HEK293 (cell line): ENCODE measurements around the gene TAS1R3.
A peak's percentile ranks its signal among the peaks of the same experiment; 100 is the strongest.

ENCODE experiments used
- CTCF ChIA-PET: fragments of 350-600 bp; formaldehyde crosslinking; extraction: SDS; loops from one replicate; lab custom pipeline; 2021; ENCODE audit warnings: antibody characterized with exemption; lab: Yijun Ruan, JAX
- POLR2A ChIA-PET: fragments of 300-600 bp; formaldehyde crosslinking; extraction: SDS; loops from one replicate; lab custom pipeline; 2020; ENCODE audit warnings: antibody characterized with exemption, inconsistent platforms; lab: Yijun Ruan, JAX
- H3K27ac ChIP-seq: fragments of 200-500 bp; sonication (Bioruptor generic); 2 replicates; pipeline ENCODE4 v1.5.1; 2014; ENCODE audit warnings: low read depth, low read length, control low read depth, inconsistent platforms; ENCODE audit errors: extremely low read depth
- H3K36me3 ChIP-seq, 2 experiments: fragments of 200-500 bp in 1 of 2; sonication (Bioruptor generic) in 1 of 2; 1 replicate in 1 of 2; 2 replicates in 1 of 2; pipeline ENCODE4 v1.5.1; 2014 to 2017; ENCODE audit warnings: inconsistent platforms in 2 of 2, low read length in 2 of 2; ENCODE audit not compliant: control insufficient read depth in 2 of 2, insufficient read depth in 1 of 2
- H3K4me1 ChIP-seq: fragments of 200-500 bp; sonication (Bioruptor generic); 2 replicates; pipeline ENCODE4 v1.5.1; 2014; ENCODE audit warnings: mild to moderate bottlenecking, low read length, inconsistent platforms; ENCODE audit not compliant: control insufficient read depth, insufficient read depth
- H3K4me3 ChIP-seq: 2 replicates; pipeline ENCODE4 v1.5.1; 2011; ENCODE audit warnings: low read depth, mild to moderate bottlenecking, control low read depth, low read length, moderate library complexity
- H3K9me3 ChIP-seq: fragments of 200-500 bp; sonication (Bioruptor generic); 2 replicates; pipeline ENCODE4 v1.5.1; 2014; ENCODE audit warnings: low read depth, low read length, inconsistent platforms; ENCODE audit not compliant: control insufficient read depth, insufficient read depth
- GLIS2 ChIP-seq: fragments of 450-650 bp; formaldehyde crosslinking; IDR thresholded peaks from 2 replicates; pipeline ENCODE4 v1.5.1; 2016; ENCODE audit warnings: missing biosample characterization, missing genetic modification characterization
- KLF1 ChIP-seq: fragments of 450-650 bp; formaldehyde crosslinking; IDR thresholded peaks from 2 replicates; pipeline ENCODE4 v1.5.1; 2016; ENCODE audit warnings: missing biosample characterization, missing genetic modification characterization
- KLF10 ChIP-seq: fragments of 450-650 bp; IDR thresholded peaks from 2 replicates; pipeline ENCODE4 v1.5.1; 2018; ENCODE audit warnings: missing biosample characterization, mild to moderate bottlenecking, missing genetic modification characterization
- KLF8 ChIP-seq: fragments of 450-650 bp; formaldehyde crosslinking; IDR thresholded peaks from 2 replicates; pipeline ENCODE4 v1.5.1; 2016; ENCODE audit warnings: missing biosample characterization, missing genetic modification characterization
- KLF9 ChIP-seq: fragments of 450-650 bp; formaldehyde crosslinking; IDR thresholded peaks from 2 replicates; pipeline ENCODE4 v1.5.1; 2016; ENCODE audit warnings: missing biosample characterization, missing genetic modification characterization, low read depth
- SCRT1 ChIP-seq: fragments of 450-650 bp; formaldehyde crosslinking; IDR thresholded peaks from 2 replicates; pipeline ENCODE4 v1.5.1; 2016; ENCODE audit warnings: missing biosample characterization, missing genetic modification characterization, borderline replicate concordance
- ZBTB20 ChIP-seq: fragments of 450-650 bp; formaldehyde crosslinking; IDR thresholded peaks from 2 replicates; pipeline ENCODE4 v1.5.1; 2016; ENCODE audit warnings: missing biosample characterization, missing genetic modification characterization
- ZNF112 ChIP-seq: fragments of 450-650 bp; formaldehyde crosslinking; IDR thresholded peaks from 2 replicates; pipeline ENCODE4 v1.5.0; 2017; ENCODE audit warnings: missing biosample characterization, missing genetic modification characterization
- ZNF214 ChIP-seq: fragments of 450-650 bp; formaldehyde crosslinking; IDR thresholded peaks from 2 replicates; pipeline ENCODE4 v1.5.1; 2017; ENCODE audit warnings: missing biosample characterization, mild to moderate bottlenecking, missing genetic modification characterization, borderline replicate concordance
- ZNF24 ChIP-seq: fragments of 450-650 bp; formaldehyde crosslinking; IDR thresholded peaks from 2 replicates; pipeline ENCODE4 v1.5.1; 2016; ENCODE audit warnings: missing biosample characterization, missing genetic modification characterization
- ZNF501 ChIP-seq: fragments of 450-650 bp; formaldehyde crosslinking; IDR thresholded peaks from 2 replicates; pipeline ENCODE4 v1.5.1; 2016; ENCODE audit warnings: missing biosample characterization, missing genetic modification characterization
- ZNF596 ChIP-seq: fragments of 450-650 bp; IDR thresholded peaks from 2 replicates; pipeline ENCODE4 v1.5.0; 2018; ENCODE audit warnings: missing biosample characterization, mild to moderate bottlenecking, missing genetic modification characterization, moderate library complexity
- ZNF600 ChIP-seq: fragments of 450-650 bp; formaldehyde crosslinking; IDR thresholded peaks from 2 replicates; pipeline ENCODE4 v1.5.1; 2016; ENCODE audit warnings: missing biosample characterization, missing genetic modification characterization
- ZNF704 ChIP-seq: fragments of 450-650 bp; formaldehyde crosslinking; IDR thresholded peaks from 2 replicates; pipeline ENCODE4 v1.5.1; 2016; ENCODE audit warnings: missing biosample characterization, missing genetic modification characterization
- ZNF777 ChIP-seq: fragments of 450-650 bp; formaldehyde crosslinking; IDR thresholded peaks from 2 replicates; pipeline ENCODE4 v1.5.1; 2017; ENCODE audit warnings: missing biosample characterization, missing genetic modification characterization, borderline replicate concordance
- ZNF785 ChIP-seq: fragments of 450-650 bp; formaldehyde crosslinking; IDR thresholded peaks from 2 replicates; pipeline ENCODE4 v1.5.1; 2016; ENCODE audit warnings: missing biosample characterization, missing genetic modification characterization
- TF ChIP-seq, protein P1 (sequence below): fragments of 450-650 bp; formaldehyde crosslinking; IDR thresholded peaks from 2 replicates; pipeline ENCODE4 v1.5.1; 2017; ENCODE audit warnings: missing biosample characterization, missing genetic modification characterization

Gene TAS1R3

GRCh38 chr1:1292442-1292779, 38.7 kb upstream of the TAS1R3 start:
- CTCF ChIA-PET: interaction anchor here (0.6 to 4.3 kb wide), 18 partner anchors 8 to 350 kb away, joined by 3 to 76 read pairs (median 4); no protein-coding TSS in a partner anchor
- peaks cover 0 to 36% of the 10 kb centered on the region in 2 experiments; a peak in 1 of 3 replicates for H3K36me3 ChIP-seq
- TF ChIP-seq ZNF24 (tag by site-specific recombination) (no peak), ZNF214 (tag by site-specific recombination) (no peak), ZNF600 (tag by site-specific recombination) (no peak), ZNF777 (tag by site-specific recombination) (no peak), ZBTB20 (tag by site-specific recombination) (no peak), ZNF596 (tag by site-specific recombination) (no peak), ZNF112 (no peak)
- TF ChIP-seq, protein P1, sequence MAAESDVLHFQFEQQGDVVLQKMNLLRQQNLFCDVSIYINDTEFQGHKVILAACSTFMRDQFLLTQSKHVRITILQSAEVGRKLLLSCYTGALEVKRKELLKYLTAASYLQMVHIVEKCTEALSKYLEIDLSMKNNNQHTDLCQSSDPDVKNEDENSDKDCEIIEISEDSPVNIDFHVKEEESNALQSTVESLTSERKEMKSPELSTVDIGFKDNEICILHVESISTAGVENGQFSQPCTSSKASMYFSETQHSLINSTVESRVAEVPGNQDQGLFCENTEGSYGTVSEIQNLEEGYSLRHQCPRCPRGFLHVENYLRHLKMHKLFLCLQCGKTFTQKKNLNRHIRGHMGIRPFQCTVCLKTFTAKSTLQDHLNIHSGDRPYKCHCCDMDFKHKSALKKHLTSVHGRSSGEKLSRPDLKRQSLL (tag by site-specific recombination): no peak
- TF ChIP-seq, all 188 proteins: peak for 0
- POLR2A ChIA-PET: interaction anchor here (1.1 to 2.8 kb wide), 5 partner anchors 8 to 308 kb away, joined by 3 to 12 read pairs (median 4); partner anchors contain the start of gene UBE2J2
- Histone ChIP-seq H3K9me3 (no peaks in the 10 kb centered on the region), H3K27ac (no peak overlapping the region), H3K4me3 (no peak overlapping the region), H3K4me1 (no peaks in the 10 kb centered on the region)

GRCh38 chr1:1292851-1293250, 38.2 kb upstream of the TAS1R3 start:
- TF ChIP-seq ZNF704 (tag by site-specific recombination) (no peak), SCRT1 (tag by site-specific recombination) (no peak)
- H3K4me3 ChIP-seq: no peak overlapping the region
- CTCF ChIA-PET: interaction anchor here (0.6 to 4.3 kb wide), 5 partner anchors 10 to 179 kb away, joined by 3 to 76 read pairs (median 10); no protein-coding TSS in a partner anchor
- H3K4me1 ChIP-seq: no peaks in the 10 kb centered on the region
- no peak overlapping the region for H3K27ac ChIP-seq
- peaks cover 0 to 40% of the 10 kb centered on the region in 2 experiments; a peak in 1 of 3 replicates for H3K36me3 ChIP-seq
- no peaks in the 10 kb centered on the region for H3K9me3 ChIP-seq
- POLR2A ChIA-PET: interaction anchor here (1.1 to 2.7 kb wide), 2 partner anchors 8 to 171 kb away, joined by 4 to 9 read pairs; no protein-coding TSS in a partner anchor

DNA sequence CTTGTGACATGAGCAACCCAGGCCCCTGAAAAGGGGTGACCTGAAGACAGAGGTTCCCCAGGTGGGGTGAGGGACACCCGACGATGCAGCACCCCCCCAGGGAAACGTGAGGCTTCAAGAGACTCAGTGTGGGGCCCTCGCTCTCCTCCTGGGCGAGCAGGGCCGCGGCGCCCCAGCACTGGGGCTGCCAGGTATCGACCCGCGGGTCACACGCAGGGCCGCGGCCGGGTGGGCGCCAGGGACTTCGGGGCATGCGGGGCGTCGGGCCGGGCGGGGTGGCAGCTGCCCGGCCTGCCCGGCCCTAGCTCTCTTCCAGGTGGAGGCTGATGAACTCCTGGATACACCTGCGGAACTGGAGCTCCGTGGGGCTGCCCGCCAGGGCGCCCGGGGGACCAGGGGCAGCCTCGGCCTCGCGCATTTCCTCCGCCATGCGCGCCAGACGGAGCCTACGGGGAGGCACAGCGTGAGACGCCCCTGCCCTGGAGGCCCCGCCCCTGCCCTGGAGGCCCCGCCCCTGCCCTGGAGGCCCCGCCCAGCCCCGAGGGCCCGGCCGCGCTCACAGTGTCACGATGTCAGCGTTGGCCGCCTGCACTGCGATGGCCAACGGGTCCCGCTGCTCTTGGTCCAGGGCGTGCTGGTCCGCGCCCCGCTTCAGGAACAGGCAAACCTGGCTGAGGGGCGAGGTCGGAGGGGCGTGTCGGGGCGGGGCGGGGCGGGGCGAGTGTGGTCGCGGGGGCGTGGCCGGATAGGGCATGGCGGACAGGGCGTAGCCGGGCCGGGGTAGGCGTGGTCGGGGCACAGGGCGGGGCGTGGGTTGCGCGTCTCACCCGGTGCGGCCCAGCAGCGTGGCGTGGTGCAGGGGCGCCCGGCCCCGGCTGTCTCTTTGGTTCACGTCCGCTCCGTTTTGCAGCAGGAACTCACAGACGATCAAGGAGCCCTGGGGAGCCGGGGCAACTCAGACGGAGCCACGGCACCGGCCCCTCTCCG, 37.5 kb upstream of the TAS1R3 start:
- H3K9me3 ChIP-seq: no peaks in the 10 kb centered on the region
- no peak overlapping the region for H3K4me3 ChIP-seq
- no peak overlapping the region for H3K27ac ChIP-seq
- H3K36me3 ChIP-seq: peaks cover 0 to 41% of the 10 kb centered on the region in 2 experiments; a peak in 1 of 3 replicates
- CTCF ChIA-PET: interaction anchor here (4.3 kb wide), 1 partner anchor 174 kb away, joined by 76 read pairs; no protein-coding TSS in a partner anchor
- no peak for TF ChIP-seq ZNF501 (tag by site-specific recombination)
- peak; percentile 73 for TF ChIP-seq KLF9 (tag by site-specific recombination)
- TF ChIP-seq ZNF785 (tag by site-specific recombination): no peak
- peak; percentile 28; the same call in 1 of the 2 replicates for TF ChIP-seq GLIS2
- peak; percentile 92 for TF ChIP-seq KLF1 (tag by site-specific recombination)
- TF ChIP-seq KLF10 (tag by site-specific recombination): peak; percentile 88
- peak; percentile 98 for TF ChIP-seq KLF8 (tag by site-specific recombination)
- no peaks in the 10 kb centered on the region for H3K4me1 ChIP-seq
- POLR2A ChIA-PET: no interaction called here
